ENCODE data around the gene NFKB2.

Gene NFKB2

GRCh38 chr10:102408728-102409603 lies 13.5 kb downstream of the NFKB2 start:
- DNase-seq (ENCODE audit: low spot score) = peak; percentile 63

- DNase-seq (ENCODE audit: low spot score) = peak; percentile 36
Measured at GRCh38 chr10:102409604-102410428, 14.3 kb downstream of the NFKB2 start.

GRCh38 chr10:102410429-102411073 lies 15.0 kb downstream of the NFKB2 start:
- no peak for DNase-seq (ENCODE audit: low spot score)

- DNase-seq (ENCODE audit: low spot score) = no peak
Measured at GRCh38 chr10:102411341-102412255, 16.1 kb downstream of the NFKB2 start.

GRCh38 chr10:102412293-102412692 lies 16.8 kb downstream of the NFKB2 start:
- no peak for DNase-seq (ENCODE audit: low spot score)

GRCh38 chr10:102413053-102413705 lies 17.7 kb downstream of the NFKB2 start:
- DNase-seq (ENCODE audit: low spot score) = no peak

GRCh38 chr10:102413806-102414561 lies 18.5 kb downstream of the NFKB2 start:
- no peak for DNase-seq (ENCODE audit: low spot score)

GRCh38 chr10:102414749-102415148 lies 19.2 kb downstream of the NFKB2 start:
- no peak for DNase-seq (ENCODE audit: low spot score)

- no peak for DNase-seq (ENCODE audit: low spot score)
Measured at GRCh38 chr10:102416283-102416682, 20.8 kb downstream of the NFKB2 start.

- no peak for DNase-seq (ENCODE audit: low spot score)
Measured at GRCh38 chr10:102416695-102417094, 21.2 kb downstream of the NFKB2 start.

- DNase-seq (ENCODE audit: low spot score) = peak; percentile 48
Measured at GRCh38 chr10:102418622-102419268, 23.2 kb downstream of the NFKB2 start, which contains the start of gene PSD. Gene PSD (minus strand): TSS chr10:102418785. CDS start chr10:102417038, 1,747 bp downstream.

- peak; percentile 78 for DNase-seq (ENCODE audit: low spot score)
Measured at GRCh38 chr10:102419269-102420180, 24.0 kb downstream of the NFKB2 start.

- DNase-seq (ENCODE audit: low spot score) = peak; percentile 54
Measured at GRCh38 chr10:102420181-102420713, 24.7 kb downstream of the NFKB2 start.

- peak; percentile 96 for DNase-seq (ENCODE audit: low spot score)
Measured at GRCh38 chr10:102420714-102421506, 25.4 kb downstream of the NFKB2 start, which contains the start of gene FBXL15. Gene FBXL15 (plus strand): TSS chr10:102420836. CDS start chr10:102421130, 294 bp downstream.

- no peak for DNase-seq (ENCODE audit: low spot score)
Measured at GRCh38 chr10:102421507-102421756, 25.9 kb downstream of the NFKB2 start.

- peak; percentile 26 for DNase-seq (ENCODE audit: low spot score)
Measured at GRCh38 chr10:102421757-102422512, 26.4 kb downstream of the NFKB2 start.

Measured in HuH-7.5 (cell line).